ENCODE data around the gene FSTL5.

DNA sequence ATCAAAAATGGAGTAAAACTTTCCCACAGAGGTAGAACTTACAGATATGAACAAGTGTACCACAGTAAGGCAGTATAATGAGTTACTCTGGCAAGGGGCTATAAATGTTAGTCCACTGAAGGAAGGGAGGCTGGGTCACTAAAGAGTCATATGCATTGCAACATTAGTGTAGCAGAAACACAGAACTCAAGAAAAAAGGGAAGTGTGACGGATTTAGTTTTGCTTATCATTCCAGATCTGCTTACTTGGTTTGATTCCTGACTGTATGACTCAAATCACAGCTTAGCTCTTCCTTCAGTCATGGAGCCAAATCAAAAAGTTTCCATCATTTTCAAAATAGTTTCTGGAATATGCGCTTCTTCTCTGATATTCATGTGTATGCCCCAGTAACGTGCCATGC is 148.7 kb downstream of the FSTL5 start:
- TF ChIP-seq, protein P1, sequence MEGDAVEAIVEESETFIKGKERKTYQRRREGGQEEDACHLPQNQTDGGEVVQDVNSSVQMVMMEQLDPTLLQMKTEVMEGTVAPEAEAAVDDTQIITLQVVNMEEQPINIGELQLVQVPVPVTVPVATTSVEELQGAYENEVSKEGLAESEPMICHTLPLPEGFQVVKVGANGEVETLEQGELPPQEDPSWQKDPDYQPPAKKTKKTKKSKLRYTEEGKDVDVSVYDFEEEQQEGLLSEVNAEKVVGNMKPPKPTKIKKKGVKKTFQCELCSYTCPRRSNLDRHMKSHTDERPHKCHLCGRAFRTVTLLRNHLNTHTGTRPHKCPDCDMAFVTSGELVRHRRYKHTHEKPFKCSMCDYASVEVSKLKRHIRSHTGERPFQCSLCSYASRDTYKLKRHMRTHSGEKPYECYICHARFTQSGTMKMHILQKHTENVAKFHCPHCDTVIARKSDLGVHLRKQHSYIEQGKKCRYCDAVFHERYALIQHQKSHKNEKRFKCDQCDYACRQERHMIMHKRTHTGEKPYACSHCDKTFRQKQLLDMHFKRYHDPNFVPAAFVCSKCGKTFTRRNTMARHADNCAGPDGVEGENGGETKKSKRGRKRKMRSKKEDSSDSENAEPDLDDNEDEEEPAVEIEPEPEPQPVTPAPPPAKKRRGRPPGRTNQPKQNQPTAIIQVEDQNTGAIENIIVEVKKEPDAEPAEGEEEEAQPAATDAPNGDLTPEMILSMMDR (IDR thresholded peaks at IDR 0.05; ENCODE audit: poor library complexity) = no peak
- TF ChIP-seq EZH2phosphoT487 (IDR thresholded peaks at IDR 0.05; ENCODE audit: low read depth, severe bottlenecking, unreplicated experiment) = no peak

All from hepatocyte (in vitro differentiated cells).